ENCODE data around the gene MCUR1. TPM values are rescaled to one million over a fixed set of nuclear protein-coding genes. Genes with fewer than 3 reads are reported as not detected.

MCUR1 gene
- total and polyA plus RNA-seq, 2 experiments from 2014 or later, result 16.1 to 27.6 TPM

DNA sequence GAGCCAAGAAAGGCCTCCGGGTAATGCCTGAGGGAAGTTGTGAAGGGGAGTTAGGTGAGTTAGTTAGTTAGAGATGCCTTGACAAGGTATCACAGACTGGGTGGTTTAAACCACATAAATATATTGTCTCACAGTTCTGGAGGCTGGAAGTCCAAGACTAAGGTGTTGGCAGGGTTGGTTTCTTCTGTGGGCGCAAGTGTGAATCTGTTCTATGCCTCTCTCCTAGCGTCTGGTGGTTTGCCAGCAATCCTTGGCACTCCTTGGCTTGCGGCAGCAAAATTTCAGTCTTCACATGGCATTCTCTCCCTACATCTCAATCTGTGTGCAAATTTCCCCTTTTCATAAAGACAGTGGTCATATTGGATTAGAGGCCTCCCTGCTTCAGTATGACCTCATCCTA lies 73.0 kb downstream of the MCUR1 start:
- no peak overlapping the region for H3K4me3 ChIP-seq
- H3K36me3 ChIP-seq (replicated peaks; ENCODE audit: insufficient read depth, low read depth), result no peaks in the 10 kb centered on the region
- no peaks in the 10 kb centered on the region for H3K27me3 ChIP-seq
- H3K9me3 ChIP-seq (ENCODE audit: low read depth), result no peaks in the 10 kb centered on the region
- H3K4me1 ChIP-seq (ENCODE audit: insufficient read depth), result no peaks in the 10 kb centered on the region
- TF ChIP-seq, protein P1, sequence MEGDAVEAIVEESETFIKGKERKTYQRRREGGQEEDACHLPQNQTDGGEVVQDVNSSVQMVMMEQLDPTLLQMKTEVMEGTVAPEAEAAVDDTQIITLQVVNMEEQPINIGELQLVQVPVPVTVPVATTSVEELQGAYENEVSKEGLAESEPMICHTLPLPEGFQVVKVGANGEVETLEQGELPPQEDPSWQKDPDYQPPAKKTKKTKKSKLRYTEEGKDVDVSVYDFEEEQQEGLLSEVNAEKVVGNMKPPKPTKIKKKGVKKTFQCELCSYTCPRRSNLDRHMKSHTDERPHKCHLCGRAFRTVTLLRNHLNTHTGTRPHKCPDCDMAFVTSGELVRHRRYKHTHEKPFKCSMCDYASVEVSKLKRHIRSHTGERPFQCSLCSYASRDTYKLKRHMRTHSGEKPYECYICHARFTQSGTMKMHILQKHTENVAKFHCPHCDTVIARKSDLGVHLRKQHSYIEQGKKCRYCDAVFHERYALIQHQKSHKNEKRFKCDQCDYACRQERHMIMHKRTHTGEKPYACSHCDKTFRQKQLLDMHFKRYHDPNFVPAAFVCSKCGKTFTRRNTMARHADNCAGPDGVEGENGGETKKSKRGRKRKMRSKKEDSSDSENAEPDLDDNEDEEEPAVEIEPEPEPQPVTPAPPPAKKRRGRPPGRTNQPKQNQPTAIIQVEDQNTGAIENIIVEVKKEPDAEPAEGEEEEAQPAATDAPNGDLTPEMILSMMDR (IDR thresholded peaks at IDR 0.05; ENCODE audit: poor library complexity), result no peak
- TF ChIP-seq EZH2phosphoT487 (IDR thresholded peaks at IDR 0.05; ENCODE audit: low read depth, severe bottlenecking, unreplicated experiment) (no peak), EZH2 (IDR thresholded peaks at IDR 0.05; ENCODE audit: borderline replicate concordance) (no peak)
- no peaks in the 10 kb centered on the region for H4K20me1 ChIP-seq (ENCODE audit: insufficient read depth, poor library complexity, severe bottlenecking)
- no peak for DNase-seq (ENCODE audit: low spot score)
- H3K27ac ChIP-seq, result no peak overlapping the region
- no peak overlapping the region for H2AFZ ChIP-seq
- WGBS (ENCODE audit: low lambda C conversion rate, missing lambda C conversion rate), result 96% methylated on average over 4 of the region's 4 CpGs
- no peak overlapping the region for H3K4me2 ChIP-seq
- H3K9me2 ChIP-seq (replicated peaks; ENCODE audit: insufficient read depth), result no peaks in the 10 kb centered on the region
- H3K79me2 ChIP-seq, result no peaks in the 10 kb centered on the region

Other genes with a start within 250 kb of the MCUR1 start
- gene SIRT5, start 240.0 kb downstream of the MCUR1 start, total RNA-seq, result 12.8 and 12.9 TPM in 2 replicates
- 8.5 and 8.6 TPM in 2 replicates for gene SIRT5, start 240.0 kb downstream of the MCUR1 start, polyA plus RNA-seq
- 84.1 and 84.3 TPM in 2 replicates for gene NOL7, start 199.2 kb downstream of the MCUR1 start, total RNA-seq
- gene NOL7, start 199.2 kb downstream of the MCUR1 start, polyA plus RNA-seq, result 96.8 and 116 TPM in 2 replicates
- 28.6 and 36.1 TPM in 2 replicates for gene RANBP9, start 102.7 kb downstream of the MCUR1 start, total RNA-seq
- gene RANBP9, start 102.7 kb downstream of the MCUR1 start, polyA plus RNA-seq, result 20.1 and 24.2 TPM in 2 replicates
- gene RNF182, start 110.4 kb upstream of the MCUR1 start, total RNA-seq, result 1.2 and 2.0 TPM in 2 replicates
- 0.40 TPM in 1 of 2 replicates, not detected in the other for gene RNF182, start 110.4 kb upstream of the MCUR1 start, polyA plus RNA-seq

Measured in hepatocyte (in vitro differentiated cells).